IMR-90 (cell line): ENCODE measurements around the gene CHDH. TPM values are rescaled to one million over a fixed set of nuclear protein-coding genes. Genes with fewer than 3 reads are reported as not detected.

ENCODE experiments used
- ATAC-seq: fragments of 200-7000 bp; cut with Tn5 transposase; 2 replicates; pipeline ENCODE4 v1.9.1; 2020; ENCODE audit warnings: low read depth, mild to moderate bottlenecking, moderate library complexity
- BruUV-seq: library from RNA; stranded (reverse); fragments of 400-500 nt; replicated peaks from 2 replicates; lab custom pipeline; 2021; lab: Mats Ljungman, UMichigan
- CTCF ChIA-PET: fragments of 300-600 bp; formaldehyde crosslinking; extraction: SDS; loops from one replicate; lab custom pipeline; 2021; ENCODE audit warnings: antibody characterized with exemption; lab: Yijun Ruan, JAX
- POLR2A ChIA-PET: fragments of 300-600 bp; sonication (Branson Sonifier 250); formaldehyde crosslinking; loops from one replicate; lab custom pipeline; 2022; ENCODE audit warnings: antibody characterized with exemption; ENCODE audit not compliant: unreplicated experiment; lab: Charles Lee
- DNase-seq: peaks from one replicate; pipeline ENCODE4 v3.0.0; 2013
- H2AFZ ChIP-seq: replicated peaks from 2 replicates; pipeline ENCODE3; 2013; ENCODE audit warnings: low read length, mild to moderate bottlenecking; ENCODE audit not compliant: poor library complexity
- H2AK5ac ChIP-seq: 2 replicates; pipeline ENCODE4 v1.6.1; 2013; ENCODE audit warnings: low read depth, low read length, inconsistent platforms
- H2AK9ac ChIP-seq: replicated peaks from 2 replicates; pipeline ENCODE3; 2013; ENCODE audit warnings: mild to moderate bottlenecking, low read depth, low read length, moderate library complexity; ENCODE audit not compliant: poor library complexity
- H2BK120ac ChIP-seq: 2 replicates; pipeline ENCODE4 v1.6.1; 2013; ENCODE audit warnings: low read depth, low read length, inconsistent platforms
- H2BK15ac ChIP-seq: 3 replicates; pipeline ENCODE4 v1.6.1; 2013; ENCODE audit warnings: low read depth, low read length, inconsistent platforms
- H2BK20ac ChIP-seq: 2 replicates; pipeline ENCODE4 v1.6.1; 2013; ENCODE audit warnings: low read depth, mild to moderate bottlenecking, inconsistent platforms, low read length, moderate library complexity
- H2BK5ac ChIP-seq: 2 replicates; pipeline ENCODE4 v1.6.1; 2013; ENCODE audit warnings: mild to moderate bottlenecking, low read depth, low read length, inconsistent platforms; ENCODE audit not compliant: poor library complexity, severe bottlenecking
- H3K14ac ChIP-seq: replicated peaks from 2 replicates; pipeline ENCODE4 v1.6.1; 2013; ENCODE audit warnings: low read depth, low read length, inconsistent platforms
- H3K18ac ChIP-seq: 2 replicates; pipeline ENCODE4 v1.6.1; 2013; ENCODE audit warnings: low read depth, low read length, control low read depth
- H3K23ac ChIP-seq: 2 replicates; pipeline ENCODE4 v1.6.1; 2013; ENCODE audit warnings: low read depth, low read length, inconsistent platforms
- H3K27ac ChIP-seq: 2 replicates; pipeline ENCODE4 v1.5.1; 2013; ENCODE audit warnings: mild to moderate bottlenecking, control low read depth, low read length; ENCODE audit not compliant: insufficient read depth
- H3K27me3 ChIP-seq: 2 replicates; pipeline ENCODE4 v1.6.1; 2013; ENCODE audit warnings: low read length; ENCODE audit not compliant: control insufficient read depth, insufficient read depth
- H3K36me3 ChIP-seq: 2 replicates; pipeline ENCODE4 v1.6.1; 2013; ENCODE audit warnings: low read length, mixed read lengths; ENCODE audit not compliant: control insufficient read depth, insufficient read depth
- H3K4ac ChIP-seq: 2 replicates; pipeline ENCODE4 v1.6.1; 2013; ENCODE audit warnings: low read depth, low read length, inconsistent platforms
- H3K4me1 ChIP-seq: 2 replicates; pipeline ENCODE4 v1.6.1; 2013; ENCODE audit warnings: low read length, mixed read lengths; ENCODE audit not compliant: control insufficient read depth, insufficient read depth
- H3K4me2 ChIP-seq: 2 replicates; pipeline ENCODE4 v1.6.1; 2013; ENCODE audit warnings: low read depth, mild to moderate bottlenecking, control low read depth, low read length, moderate library complexity
- H3K4me3 ChIP-seq: 2 replicates; pipeline ENCODE4 v1.5.1; 2013; ENCODE audit warnings: low read depth, mild to moderate bottlenecking, control low read depth, low read length, moderate library complexity; ENCODE audit not compliant: insufficient read depth
- H3K56ac ChIP-seq: 2 replicates; pipeline ENCODE4 v1.6.1; 2013; ENCODE audit warnings: low read length, inconsistent platforms; ENCODE audit not compliant: insufficient read depth; ENCODE audit errors: extremely low read depth
- H3K79me1 ChIP-seq, 2 experiments: 2 replicates each; pipeline ENCODE4 v1.6.1; 2013; ENCODE audit warnings: low read length in 2 of 2, inconsistent platforms in 1 of 2, low read depth in 1 of 2
- H3K9ac ChIP-seq: 2 replicates; pipeline ENCODE4 v1.6.1; 2013; ENCODE audit warnings: low read depth, low read length, control low read depth
- H3K9me1 ChIP-seq: 2 replicates; pipeline ENCODE4 v1.6.1; 2013; ENCODE audit warnings: low read length, inconsistent platforms; ENCODE audit not compliant: insufficient read depth
- H3K9me3 ChIP-seq: 2 replicates; pipeline ENCODE4 v1.6.1; 2013; ENCODE audit warnings: low read length; ENCODE audit not compliant: control insufficient read depth, insufficient read depth
- H4K20me1 ChIP-seq: 2 replicates; pipeline ENCODE4 v1.6.1; 2013; ENCODE audit warnings: low read length, inconsistent platforms; ENCODE audit not compliant: insufficient read depth
- H4K5ac ChIP-seq: 2 replicates; pipeline ENCODE4 v1.6.1; 2013; ENCODE audit warnings: mild to moderate bottlenecking, low read depth, low read length, control low read depth
- H4K8ac ChIP-seq, 2 experiments: 2 replicates each; pipeline ENCODE4 v1.6.1; 2013; ENCODE audit warnings: low read depth in 2 of 2, low read length in 2 of 2, control low read depth in 1 of 2, inconsistent platforms in 1 of 2
- H4K91ac ChIP-seq: 2 replicates; pipeline ENCODE4 v1.6.1; 2013; ENCODE audit warnings: low read depth, low read length, inconsistent platforms; ENCODE audit not compliant: insufficient read depth
- BHLHE40 ChIP-seq: fragments of 150-350 bp; IDR thresholded peaks from 2 replicates; pipeline ENCODE4 v1.6.1; 2016; ENCODE audit warnings: mild to moderate bottlenecking, low read depth, low read length
- CEBPB ChIP-seq: IDR thresholded peaks from 2 replicates; pipeline ENCODE4 v1.6.1; 2012; ENCODE audit warnings: low read depth, low read length, improper control_type of control experiment
- RFX5 ChIP-seq: IDR thresholded peaks from 2 replicates; pipeline ENCODE4 v1.8.0; 2012; ENCODE audit warnings: low read depth, mild to moderate bottlenecking, low read length, moderate library complexity
- dilution Hi-C: fragments of 300-500 bp; cut with HindIII; formaldehyde crosslinking; loops from one replicate; pipeline ENCODE4 v1.14.3; 2018; ENCODE audit warnings: low sequenced_read_pairs; ENCODE audit not compliant: unreplicated experiment
- in situ Hi-C: fragments of 300-500 bp; cut with MboI; formaldehyde crosslinking; loops from 3 replicates; pipeline ENCODE4 v1.14.3; 2019; ENCODE audit warnings: low sequenced_read_pairs, inconsistent platforms, mixed read lengths
- intact Hi-C: fragments of 100-400 bp; cut with micrococcal nuclease; formaldehyde crosslinking; loops from 2 replicates; pipeline ENCODE4 v1.10.0; 2022
- polyA plus RNA-seq, 3 experiments: library from polyadenylated mRNA; depleted of rRNA; stranded (reverse); fragments of >200 nt; gene quantifications; 2 replicates each; pipeline ENCODE4 v1.2.3, GENCODE V29; 2012; ENCODE audit warnings: low replicate concordance in 1 of 3
- total RNA-seq: library from RNA; depleted of rRNA; stranded (reverse); fragments of >200 nt; gene quantifications from 2 replicates; pipeline ENCODE4 v1.2.3, GENCODE V29; 2012

Gene CHDH
- total and polyA plus RNA-seq, 2 of the 4 experiments (the other 2 are of a cell fraction), result under 0.01 to 0.19 TPM

DNA sequence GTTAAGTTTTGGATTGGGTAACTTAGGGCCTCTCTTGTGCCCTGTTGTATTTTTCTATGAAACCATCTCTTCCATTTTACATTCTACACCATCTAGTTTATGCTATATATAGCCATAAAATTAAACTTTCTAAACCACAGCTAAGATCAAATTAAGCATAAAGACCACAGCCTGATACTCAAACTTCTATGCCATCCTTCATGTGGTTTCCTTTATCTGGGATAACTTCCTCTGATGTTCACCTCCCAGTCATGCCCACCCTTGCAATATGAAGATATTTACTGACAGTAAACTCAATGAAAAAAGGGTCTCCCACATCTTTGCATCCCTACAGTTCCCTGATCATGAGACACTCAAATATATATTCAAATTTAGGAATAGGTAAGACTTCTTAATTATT, 41.2 kb upstream of the CHDH start:
- H3K36me3 ChIP-seq, result peaks cover 8% of the 10 kb centered on the region
- no peak overlapping the region for H3K23ac ChIP-seq
- intact Hi-C loops (loop anchor here (10.0 kb wide), 1 partner anchor 543 kb away; the partner anchor contains the start of gene DCP1A), in situ Hi-C loops (loop anchor here (25.0 kb wide), 1 partner anchor 600 kb away; no protein-coding TSS in a partner anchor), dilution Hi-C loops (no loop called here)
- DNase-seq, result no peak
- no peak overlapping the region for H3K4me3 ChIP-seq
- H3K4me1 ChIP-seq, result peaks cover 2% of the 10 kb centered on the region; the same call in 1 of the 2 replicates
- no peak overlapping the region for H2BK5ac ChIP-seq
- no peak overlapping the region for H3K9ac ChIP-seq
- H2AK5ac ChIP-seq, result no peak overlapping the region
- H3K18ac ChIP-seq, result no peak overlapping the region
- no peak overlapping the region for H2BK120ac ChIP-seq
- no peak overlapping the region for H4K91ac ChIP-seq
- H3K56ac ChIP-seq, result no peak overlapping the region
- H2BK20ac ChIP-seq, result no peak overlapping the region
- H2AK9ac ChIP-seq, result no peak overlapping the region
- H2BK15ac ChIP-seq, result no peak overlapping the region
- TF ChIP-seq BHLHE40 (no peak), RFX5 (no peak), CEBPB (no peak)
- no peaks in the 10 kb centered on the region for H3K9me3 ChIP-seq
- no peaks in the 10 kb centered on the region for H3K9me1 ChIP-seq
- H4K8ac ChIP-seq, result no peak overlapping the region
- H3K4ac ChIP-seq, result no peak overlapping the region
- H4K5ac ChIP-seq, result no peak overlapping the region
- no peaks in the 10 kb centered on the region for H3K27me3 ChIP-seq
- no TSS peak for BruUV-seq
- H3K27ac ChIP-seq, result no peak overlapping the region
- peaks cover 6 to 33% of the 10 kb centered on the region in 2 experiments; a peak in 3 of 4 replicates for H3K79me1 ChIP-seq
- no peak overlapping the region for H2AFZ ChIP-seq
- CTCF ChIA-PET, result no interaction called here
- no peak for ATAC-seq
- POLR2A ChIA-PET, result no interaction called here
- H3K14ac ChIP-seq, result no peak overlapping the region
- no peaks in the 10 kb centered on the region for H4K20me1 ChIP-seq
- no peak overlapping the region for H3K4me2 ChIP-seq
